BLaER1 treated with 17β-estradiol and CSF1 and Interleukin-3, amounts not matched to agents 10 nM and 100 nM (cell line): ENCODE results near the gene SERP1.
A peak's percentile ranks its signal among the peaks of the same experiment; 100 is the strongest.

ENCODE experiments used
- H3K27ac ChIP-seq, 11 experiments: shearing (Covaris generic); formaldehyde crosslinking; 2 replicates each; pipeline ENCODE4 v1.8.1; 2022
- H3K27me3 ChIP-seq, 11 experiments: shearing (Covaris generic); formaldehyde crosslinking; 2 replicates each; pipeline ENCODE4 v1.8.1; 2022
- H3K36me3 ChIP-seq, 11 experiments: shearing (Covaris generic); formaldehyde crosslinking; 2 replicates each; pipeline ENCODE4 v1.8.1; 2022
- H3K4me1 ChIP-seq, 10 experiments: shearing (Covaris generic); formaldehyde crosslinking; 2 replicates each; pipeline ENCODE4 v1.8.1; 2022
- H3K4me2 ChIP-seq, 11 experiments: shearing (Covaris generic); formaldehyde crosslinking; 2 replicates each; pipeline ENCODE4 v1.8.1; 2022
- H3K4me3 ChIP-seq, 10 experiments: shearing (Covaris generic); formaldehyde crosslinking; 2 replicates each; pipeline ENCODE4 v1.8.1; 2022
- H3K9ac ChIP-seq, 11 experiments: shearing (Covaris generic); formaldehyde crosslinking; 2 replicates each; pipeline ENCODE4 v1.8.1; 2022
- H3K9me3 ChIP-seq, 11 experiments: shearing (Covaris generic); formaldehyde crosslinking; replicated peaks in 1 of 11; 2 replicates each; pipeline ENCODE4 v1.8.1; 2022
- H4K20me1 ChIP-seq, 11 experiments: shearing (Covaris generic); formaldehyde crosslinking; 2 replicates each; pipeline ENCODE4 v1.8.1; 2022
- Cebpa-rat ChIP-seq, 11 experiments: shearing (Covaris generic); IDR thresholded peaks; 2 replicates each; pipeline ENCODE4 v1.8.1; 2022

The SERP1 gene

GRCh38 chr3:150544041-150544440 lies 2.3 kb downstream of the SERP1 start:
- no peak overlapping the region for H3K27ac ChIP-seq
- H4K20me1 ChIP-seq = peaks cover 11 to 68% (median 40%) of the 10 kb centered on the region in 11 experiments; a peak in 19 of 22 replicates
- peak overlapping the region in 9 of 10 experiments; percentile 88 to 98 (median 95); a peak in 15 of 20 replicates for H3K4me3 ChIP-seq
- H3K4me1 ChIP-seq = peaks cover 22 to 64% (median 31%) of the 10 kb centered on the region in 10 experiments
- peak overlapping the region in 10 of 11 experiments; percentile 96 to 99 (median 98); a peak in 13 of 22 replicates for H3K9ac ChIP-seq
- no peak for TF ChIP-seq Cebpa-rat (IDR thresholded peaks at IDR 0.05)
- no peaks in the 10 kb centered on the region for H3K27me3 ChIP-seq
- peaks cover 16 to 57% (median 45%) of the 10 kb centered on the region in 11 experiments; a peak in 21 of 22 replicates for H3K36me3 ChIP-seq
- H3K9me3 ChIP-seq = no peaks in the 10 kb centered on the region
- peak overlapping the region; percentile 61 to 93 (median 84) for H3K4me2 ChIP-seq

DNA sequence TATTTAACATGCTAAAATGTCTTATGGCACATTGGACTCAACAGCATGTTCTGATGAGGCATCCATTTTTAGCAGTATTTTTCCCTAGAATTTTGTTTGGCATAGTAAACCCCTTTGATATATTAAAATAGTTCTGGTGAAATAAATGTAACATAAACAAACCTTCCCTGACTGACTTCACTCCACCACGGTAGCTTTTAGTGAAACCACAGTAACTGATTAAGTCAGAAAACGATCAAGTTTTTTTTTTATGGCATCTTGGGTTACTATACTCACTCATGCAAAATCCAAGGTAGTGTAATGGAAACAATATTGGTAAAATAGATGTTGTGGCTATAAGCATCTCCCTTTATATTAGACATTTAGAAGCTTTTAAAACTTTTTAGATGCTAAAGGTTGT lies 2.8 kb downstream of the SERP1 start:
- H4K20me1 ChIP-seq = peaks cover 11 to 73% (median 43%) of the 10 kb centered on the region in 11 experiments; a peak in 19 of 22 replicates
- peak overlapping the region in 1 of 11 experiments; percentile 96; a peak in 2 of 22 replicates for H3K9ac ChIP-seq
- no peaks in the 10 kb centered on the region for H3K9me3 ChIP-seq
- TF ChIP-seq Cebpa-rat (IDR thresholded peaks at IDR 0.05) = no peak
- H3K4me3 ChIP-seq = peak overlapping the region in 1 of 10 experiments; percentile 94; a peak in 2 of 20 replicates
- H3K4me1 ChIP-seq = peaks cover 20 to 61% (median 26%) of the 10 kb centered on the region in 10 experiments
- no peaks in the 10 kb centered on the region for H3K27me3 ChIP-seq
- peak overlapping the region in 9 of 11 experiments; percentile 72 to 93 (median 85); a peak in 12 of 22 replicates for H3K4me2 ChIP-seq
- peaks cover 16 to 52% (median 45%) of the 10 kb centered on the region in 11 experiments; a peak in 21 of 22 replicates for H3K36me3 ChIP-seq
- H3K27ac ChIP-seq = no peak overlapping the region

- H3K4me2 ChIP-seq = peak overlapping the region in 4 of 11 experiments; percentile 11 to 93 (median 46); a peak in 3 of 22 replicates
- no peak overlapping the region for H3K27ac ChIP-seq
- H3K27me3 ChIP-seq = no peaks in the 10 kb centered on the region
- no peak overlapping the region; a peak in 1 of 22 replicates for H3K9ac ChIP-seq
- TF ChIP-seq Cebpa-rat (IDR thresholded peaks at IDR 0.05) = no peak
- H3K36me3 ChIP-seq = peaks cover 16 to 48% (median 42%) of the 10 kb centered on the region in 11 experiments; a peak in 21 of 22 replicates
- no peaks in the 10 kb centered on the region for H3K9me3 ChIP-seq
- peaks cover 11 to 76% (median 43%) of the 10 kb centered on the region in 11 experiments; a peak in 19 of 22 replicates for H4K20me1 ChIP-seq
- H3K4me1 ChIP-seq = peaks cover 16 to 57% (median 22%) of the 10 kb centered on the region in 10 experiments
- H3K4me3 ChIP-seq = no peak overlapping the region
Observed at GRCh38 chr3:150543128-150543527, 3.2 kb downstream of the SERP1 start.

GRCh38 chr3:150540991-150541390 lies 5.3 kb downstream of the SERP1 start:
- Histone ChIP-seq H3K4me1 (peaks cover 9 to 47% (median 13%) of the 10 kb centered on the region in 10 experiments; a peak in 18 of 20 replicates), H3K9ac (0 out of 22 replicates have a peak overlapping the region, but pooled peaks of 2 of the 11 experiments have one; percentile 0 to 15), H3K27me3 (no peaks in the 10 kb centered on the region), H3K9me3 (no peaks in the 10 kb centered on the region), H3K36me3 (peaks cover 16 to 46% (median 42%) of the 10 kb centered on the region in 11 experiments; a peak in 21 of 22 replicates), H3K27ac (peak overlapping the region in 2 of 11 experiments; percentile 12 to 31; a peak in 5 of 22 replicates), H4K20me1 (peaks cover 11 to 79% (median 43%) of the 10 kb centered on the region in 11 experiments; a peak in 19 of 22 replicates), H3K4me3 (no peak overlapping the region), H3K4me2 (peak overlapping the region in 4 of 11 experiments; percentile 13 to 93 (median 46); a peak in 7 of 22 replicates)
- no peak for TF ChIP-seq Cebpa-rat (IDR thresholded peaks at IDR 0.05)

- no peak for TF ChIP-seq Cebpa-rat (IDR thresholded peaks at IDR 0.05)
- Histone ChIP-seq H4K20me1 (peaks cover 11 to 72% (median 38%) of the 10 kb centered on the region in 11 experiments; a peak in 19 of 22 replicates), H3K4me3 (no peak overlapping the region), H3K4me2 (peak overlapping the region in 3 of 11 experiments; percentile 38 to 93 (median 55); a peak in 4 of 22 replicates), H3K27me3 (no peaks in the 10 kb centered on the region), H3K9me3 (no peaks in the 10 kb centered on the region), H3K4me1 (peaks cover 9 to 47% (median 13%) of the 10 kb centered on the region in 10 experiments; a peak in 18 of 20 replicates), H3K27ac (no peak overlapping the region), H3K9ac (0 out of 22 replicates have a peak overlapping the region, but pooled peaks of 1 of the 11 experiments have one; percentile 0), H3K36me3 (peaks cover 16 to 46% (median 42%) of the 10 kb centered on the region in 11 experiments; a peak in 21 of 22 replicates)
Observed at GRCh38 chr3:150540297-150540696, 6.0 kb downstream of the SERP1 start.

DNA sequence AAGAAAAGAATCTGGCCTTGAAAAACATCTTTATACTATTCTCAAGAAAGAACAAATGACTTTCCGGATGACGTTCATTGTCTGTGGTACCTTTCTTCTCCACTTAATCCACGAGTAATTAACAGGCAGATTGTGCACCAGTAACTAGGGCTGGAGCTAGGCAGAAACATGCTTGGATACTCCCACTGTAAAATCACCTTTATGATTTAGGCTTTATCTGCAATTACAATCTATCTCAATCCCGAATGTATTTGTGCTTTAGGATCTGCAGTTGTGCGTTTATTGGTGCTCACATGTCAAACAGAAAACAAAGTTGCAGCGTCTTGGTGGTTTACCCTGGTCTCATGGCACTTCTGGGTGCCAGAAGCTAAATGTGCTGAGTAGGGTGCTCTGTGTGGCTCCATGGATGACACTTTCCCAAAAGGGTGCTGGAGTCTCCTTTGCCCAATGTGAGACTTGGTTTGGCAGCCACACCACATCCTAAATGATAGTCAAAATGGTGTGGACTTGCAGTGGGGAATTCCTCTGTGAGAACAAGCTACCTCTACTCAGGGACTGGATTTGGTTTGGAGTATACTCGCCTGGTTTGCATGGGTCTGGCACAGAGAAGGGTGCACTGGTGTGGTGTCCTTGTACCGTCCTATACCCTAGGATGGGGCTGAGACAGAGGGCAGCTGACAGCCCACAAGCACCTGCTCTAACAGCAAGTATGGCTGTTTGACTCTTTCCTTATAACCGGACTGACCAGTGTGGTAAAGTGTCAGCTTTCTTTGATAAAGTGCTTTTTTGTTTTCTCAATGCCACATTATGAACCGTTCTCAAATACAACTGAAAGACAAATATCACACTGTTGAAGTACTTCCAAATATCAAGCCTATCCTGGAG lies 7.7 kb downstream of the SERP1 start:
- TF ChIP-seq Cebpa-rat (IDR thresholded peaks at IDR 0.05) = no peak
- Histone ChIP-seq H3K9me3 (no peaks in the 10 kb centered on the region), H3K36me3 (peaks cover 8 to 35% (median 30%) of the 10 kb centered on the region in 11 experiments; a peak in 21 of 22 replicates), H3K27me3 (no peaks in the 10 kb centered on the region), H4K20me1 (peaks cover 0 to 55% (median 21%) of the 10 kb centered on the region in 11 experiments; a peak in 17 of 22 replicates), H3K27ac (no peak overlapping the region), H3K9ac (no peak overlapping the region), H3K4me3 (no peak overlapping the region), H3K4me1 (peaks cover 0 to 34% (median 1%) of the 10 kb centered on the region in 10 experiments; a peak in 8 of 20 replicates), H3K4me2 (no peak overlapping the region)

DNA sequence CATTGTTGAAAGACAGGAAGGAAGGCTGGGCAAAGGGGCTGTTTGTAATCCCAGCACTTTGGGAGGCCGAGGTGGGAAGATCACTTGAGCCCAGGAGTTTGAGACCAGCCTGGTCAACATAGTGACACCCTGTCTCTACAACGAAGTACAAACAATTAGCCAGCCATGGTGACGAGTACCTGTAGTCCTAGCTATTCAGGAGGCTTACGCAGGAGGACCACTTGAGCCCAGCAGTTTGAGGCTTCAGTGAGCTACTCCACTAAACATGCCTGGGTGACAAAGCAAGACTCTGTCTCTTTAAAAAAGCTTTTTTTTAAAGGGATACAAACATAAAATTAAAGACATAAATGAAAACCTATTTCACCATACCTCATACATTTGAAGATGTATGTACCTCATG lies 11.1 kb downstream of the SERP1 start:
- Histone ChIP-seq H3K27ac (no peak overlapping the region), H3K4me3 (no peak overlapping the region), H3K36me3 (peaks cover 0 to 1% (median 0%) of the 10 kb centered on the region in 11 experiments; a peak in 1 of 22 replicates), H3K9ac (no peak overlapping the region), H4K20me1 (peaks cover 0 to 21% (median 0%) of the 10 kb centered on the region in 11 experiments; a peak in 5 of 22 replicates), H3K9me3 (no peaks in the 10 kb centered on the region), H3K27me3 (no peaks in the 10 kb centered on the region), H3K4me1 (peaks cover 0 to under 1% (median 0%) of the 10 kb centered on the region in 10 experiments; a peak in 2 of 20 replicates), H3K4me2 (no peak overlapping the region)
- TF ChIP-seq Cebpa-rat (IDR thresholded peaks at IDR 0.05) = no peak

GRCh38 chr3:150531775-150532174 lies 14.5 kb downstream of the SERP1 start:
- H3K4me1 ChIP-seq = no peaks in the 10 kb centered on the region
- H4K20me1 ChIP-seq = no peaks in the 10 kb centered on the region
- no peak for TF ChIP-seq Cebpa-rat (IDR thresholded peaks at IDR 0.05)
- H3K9ac ChIP-seq = no peak overlapping the region
- H3K27ac ChIP-seq = no peak overlapping the region
- no peak overlapping the region for H3K4me3 ChIP-seq
- no peaks in the 10 kb centered on the region for H3K9me3 ChIP-seq
- H3K36me3 ChIP-seq = no peaks in the 10 kb centered on the region
- H3K4me2 ChIP-seq = no peak overlapping the region
- H3K27me3 ChIP-seq = no peaks in the 10 kb centered on the region
